ENCODE data around the gene TCF7L1. TPM values are rescaled to one million over a fixed set of nuclear protein-coding genes. Genes with fewer than 3 reads are reported as not detected.

TCF7L1 gene
- total RNA-seq (2022) (0.81 and 1.1 TPM in 2 replicates), Bru-seq, nascent RNA (percentile 32 among the genes with signal in this experiment), BruChase-seq, experiment 1, labeled RNA remaining after a 6-hour chase (percentile 28 among the genes with signal in this experiment), BruChase-seq, experiment 2, labeled RNA remaining after a 2-hour chase (percentile 34 among the genes with signal in this experiment)
- long read RNA-seq, partial matches to known transcripts, result 0 of 1 reads
- long read RNA-seq, other reads (novel, unspliced or antisense), result 1 of 1 reads

- Mint-ChIP-seq H3K36me3 (ENCODE audit: insufficient read depth, unreplicated experiment) (no peaks in the 10 kb centered on the region), H3K4me3 (ENCODE audit: unreplicated experiment) (peak within 1 kb of the TSS; percentile 80), H3K9me3 (ENCODE audit: unreplicated experiment) (no peaks in the 10 kb centered on the region), H3K27me3 (ENCODE audit: insufficient read depth, unreplicated experiment) (no peaks in the 10 kb centered on the region), H3K27ac (ENCODE audit: low read depth, unreplicated experiment) (no peak within 1 kb of the TSS), H3K4me1 (ENCODE audit: insufficient read depth, unreplicated experiment) (no peaks in the 10 kb centered on the region)
- ChIA-PET POLR2A (interaction anchor here (0.7 kb wide), 1 partner anchor 154 kb away, joined by 3 read pairs; no protein-coding TSS in a partner anchor), CTCF (interaction anchor here (0.6 to 1.1 kb wide), 10 partner anchors 17 to 601 kb away, joined by 3 to 6 read pairs (median 3); no protein-coding TSS in a partner anchor)
- intact Hi-C loops (cut with micrococcal nuclease), result loop anchor here (1.0 kb wide), 1 partner anchor 67 kb away; no protein-coding TSS in a partner anchor
- peak; percentile 58 for DNase-seq (ENCODE audit: unreplicated experiment)
- TF ChIP-seq CTCF (IDR thresholded peaks at IDR 0.05; ENCODE audit: unreplicated experiment), result peak; percentile 59
- no TSS peak for BruUV-seq (replicated peaks)
Measured at GRCh38 chr2:85132834-85133637, at the start of gene TCF7L1. TSS of gene TCF7L1 (plus strand) at chr2:85133392. CDS start at chr2:85133685, 293 bp downstream.

- no TSS peak for BruUV-seq (replicated peaks)
- intact Hi-C loops (cut with micrococcal nuclease), result loop anchor here (10.0 kb wide), 1 partner anchor 129 kb away; no protein-coding TSS in a partner anchor
- POLR2A ChIA-PET, result interaction anchor here (1.2 kb wide), 1 partner anchor 19 kb away, joined by 3 read pairs; no protein-coding TSS in a partner anchor
- CTCF ChIA-PET, result interaction anchor here (1.0 kb wide), 1 partner anchor 19 kb away, joined by 4 read pairs; no protein-coding TSS in a partner anchor
- Mint-ChIP-seq H3K9me3 (ENCODE audit: unreplicated experiment) (peaks cover 7% of the 10 kb centered on the region), H3K4me1 (ENCODE audit: insufficient read depth, unreplicated experiment) (no peaks in the 10 kb centered on the region), H3K36me3 (ENCODE audit: insufficient read depth, unreplicated experiment) (no peaks in the 10 kb centered on the region), H3K27me3 (ENCODE audit: insufficient read depth, unreplicated experiment) (peaks cover 12% of the 10 kb centered on the region), H3K4me3 (ENCODE audit: unreplicated experiment) (no peak overlapping the region), H3K27ac (ENCODE audit: low read depth, unreplicated experiment) (no peak overlapping the region)
- TF ChIP-seq CTCF (IDR thresholded peaks at IDR 0.05; ENCODE audit: unreplicated experiment), result no peak
- DNase-seq (ENCODE audit: unreplicated experiment), result no peak
Measured at GRCh38 chr2:85085563-85085962, 47.6 kb upstream of the TCF7L1 start.

GRCh38 chr2:85087541-85087940 is 45.7 kb upstream of the TCF7L1 start:
- peaks cover 5% of the 10 kb centered on the region for H3K36me3 Mint-ChIP-seq (ENCODE audit: insufficient read depth, unreplicated experiment)
- H3K27me3 Mint-ChIP-seq (ENCODE audit: insufficient read depth, unreplicated experiment), result peaks cover 10% of the 10 kb centered on the region
- ChIA-PET POLR2A (no interaction called here), CTCF (interaction anchor here (0.7 to 1.1 kb wide), 2 partner anchors 45 to 99 kb away, joined by 3 to 4 read pairs; no protein-coding TSS in a partner anchor)
- intact Hi-C loops (cut with micrococcal nuclease), result loop anchor here (10.0 kb wide), 1 partner anchor 127 kb away; no protein-coding TSS in a partner anchor
- no peak for TF ChIP-seq CTCF (IDR thresholded peaks at IDR 0.05; ENCODE audit: unreplicated experiment)
- no peaks in the 10 kb centered on the region for H3K9me3 Mint-ChIP-seq (ENCODE audit: unreplicated experiment)
- no TSS peak for BruUV-seq (replicated peaks)
- H3K4me3 Mint-ChIP-seq (ENCODE audit: unreplicated experiment), result no peak overlapping the region
- H3K27ac Mint-ChIP-seq (ENCODE audit: low read depth, unreplicated experiment), result no peak overlapping the region
- H3K4me1 Mint-ChIP-seq (ENCODE audit: insufficient read depth, unreplicated experiment), result no peaks in the 10 kb centered on the region
- DNase-seq (ENCODE audit: unreplicated experiment), result no peak

GRCh38 chr2:85088921-85089320 is 44.3 kb upstream of the TCF7L1 start:
- no peak for TF ChIP-seq CTCF (IDR thresholded peaks at IDR 0.05; ENCODE audit: unreplicated experiment)
- BruUV-seq (replicated peaks), result no TSS peak
- ChIA-PET POLR2A (no interaction called here), CTCF (interaction anchor here (1.1 kb wide), 2 partner anchors 22 to 43 kb away, joined by 3 read pairs; no protein-coding TSS in a partner anchor)
- intact Hi-C loops (cut with micrococcal nuclease), result loop anchor here (10.0 kb wide), 1 partner anchor 126 kb away; no protein-coding TSS in a partner anchor
- Mint-ChIP-seq H3K4me1 (ENCODE audit: insufficient read depth, unreplicated experiment) (no peaks in the 10 kb centered on the region), H3K27me3 (ENCODE audit: insufficient read depth, unreplicated experiment) (no peaks in the 10 kb centered on the region), H3K27ac (ENCODE audit: low read depth, unreplicated experiment) (no peak overlapping the region), H3K4me3 (ENCODE audit: unreplicated experiment) (no peak overlapping the region), H3K36me3 (ENCODE audit: insufficient read depth, unreplicated experiment) (peaks cover 5% of the 10 kb centered on the region), H3K9me3 (ENCODE audit: unreplicated experiment) (no peaks in the 10 kb centered on the region)
- DNase-seq (ENCODE audit: unreplicated experiment), result no peak
